Putamen (tissue), 1 donor: ENCODE results near the gene AGAP1.

ENCODE experiments used
- DNase-seq: peaks from one replicate; pipeline ENCODE4 v3.0.0-alpha.2; 2016; ENCODE audit warnings: low spot score

AGAP1 gene

DNA sequence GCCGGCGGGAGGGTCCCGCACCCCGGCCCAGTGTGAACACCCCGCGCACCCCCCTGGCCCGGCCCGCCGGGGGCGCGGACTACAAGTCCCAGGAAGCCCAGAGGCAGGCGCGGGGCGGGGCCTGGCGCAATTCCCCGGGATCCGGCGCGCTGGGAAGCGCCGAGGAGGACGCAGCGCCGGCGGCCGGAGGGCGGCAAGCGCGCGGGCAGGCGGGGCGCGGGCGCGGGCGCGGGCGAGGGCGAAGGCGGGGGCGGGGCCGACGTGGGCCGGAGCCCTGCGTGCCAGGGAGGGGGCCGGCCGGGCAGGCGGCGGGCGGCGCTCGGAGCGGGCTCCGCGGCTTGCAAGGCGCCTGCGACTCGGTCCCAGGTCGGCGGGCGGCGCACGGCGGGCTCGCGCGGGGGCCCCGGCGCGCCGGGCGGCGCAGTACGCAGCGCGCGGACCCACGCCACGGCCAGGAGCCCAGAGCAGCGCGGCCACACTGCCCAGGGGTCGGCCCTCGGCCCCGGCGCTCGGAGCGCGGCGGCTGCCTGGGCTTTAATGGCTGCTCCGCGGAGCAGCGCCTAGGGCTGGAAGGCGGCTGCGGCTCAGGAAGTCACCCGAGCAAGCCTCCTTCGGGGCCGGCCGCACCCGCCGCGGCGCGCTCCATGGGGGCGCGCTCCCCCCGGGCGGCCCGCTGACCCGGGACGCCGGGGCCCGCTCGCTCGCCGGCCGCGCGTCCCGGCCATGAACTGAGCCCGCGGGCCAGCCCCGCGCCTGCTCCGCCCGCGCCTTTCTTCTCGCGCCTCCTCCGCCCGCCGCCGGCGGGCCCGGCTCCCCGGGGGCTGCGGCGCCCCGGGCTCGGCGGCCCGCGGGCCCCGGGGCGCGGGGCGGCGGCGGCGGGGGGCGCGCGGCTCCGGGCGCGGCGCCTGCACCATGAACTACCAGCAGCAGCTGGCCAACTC is at the start of gene AGAP1:
Gene AGAP1, plus strand, starts transcription at position 269 of the 941 bp plus-strand sequence.
- DNase-seq, result peak; percentile 93

DNA sequence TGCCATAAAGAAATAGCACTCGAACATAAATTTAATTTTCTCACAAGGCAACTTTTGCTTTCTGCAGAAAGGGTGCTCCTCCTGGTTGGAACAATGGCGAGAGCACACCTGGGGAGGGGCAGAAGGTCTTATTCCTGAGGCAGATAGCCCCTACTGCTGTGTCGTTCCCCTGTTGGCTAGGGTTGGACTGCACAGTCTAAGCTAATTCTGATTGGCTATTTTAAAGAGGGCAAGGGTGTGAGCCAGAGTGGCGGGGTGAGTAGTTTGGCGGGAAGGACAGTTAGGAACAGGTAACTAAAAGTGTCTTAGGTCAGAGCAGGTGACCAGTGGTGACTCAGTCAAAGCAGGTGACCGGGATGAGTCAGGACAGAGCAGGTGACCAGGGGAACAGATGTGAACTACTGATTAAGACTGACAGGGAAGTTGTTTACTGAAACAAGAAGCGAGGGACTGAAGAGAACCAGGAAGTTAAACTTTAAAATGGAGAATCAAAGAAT is 49.7 kb upstream of the AGAP1 start:
- DNase-seq, result no peak

DNA sequence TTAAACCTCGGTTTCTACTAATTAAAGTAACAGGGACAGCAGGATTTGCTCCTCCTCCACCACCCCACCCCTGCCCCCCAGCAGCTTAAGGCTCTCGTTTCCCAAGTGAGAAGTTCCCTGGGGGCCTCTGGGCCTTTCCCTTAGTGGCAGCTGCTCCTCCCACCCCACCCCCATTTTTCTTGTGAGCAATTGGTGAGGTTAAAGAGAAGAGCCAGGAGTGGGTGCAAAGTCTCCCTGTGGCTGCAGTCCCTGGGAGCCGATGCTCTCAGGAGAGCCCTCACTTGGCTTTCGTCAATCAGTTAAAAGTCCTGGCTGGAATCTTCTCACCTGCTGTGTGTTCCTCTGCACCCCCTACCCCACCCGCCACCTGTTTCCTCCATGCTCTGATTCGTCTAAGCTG is 48.7 kb upstream of the AGAP1 start:
- DNase-seq, result no peak

DNA sequence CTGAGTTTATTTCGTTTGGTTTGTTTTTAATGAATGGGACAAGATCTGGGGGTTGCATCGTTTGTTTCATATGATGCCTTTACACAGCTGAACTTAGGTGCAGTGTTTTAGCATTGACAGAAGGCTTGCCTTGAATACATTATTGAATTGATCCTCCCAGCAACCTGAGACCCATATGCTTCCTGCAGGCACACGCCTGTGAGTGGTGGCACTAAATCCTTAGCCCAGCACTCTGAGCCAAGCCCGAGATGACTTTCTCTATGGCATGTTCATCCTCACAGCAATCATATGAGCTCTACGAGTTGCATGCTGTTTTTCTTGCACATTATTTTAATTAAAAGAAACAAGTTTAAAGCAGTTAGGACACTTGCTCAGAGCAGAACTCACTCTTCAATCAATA is 47.8 kb upstream of the AGAP1 start:
- no peak for DNase-seq

- DNase-seq, result no peak
Measured at GRCh38 chr2:235447210-235447609, 46.6 kb upstream of the AGAP1 start.

GRCh38 chr2:235449568-235449967 is 44.3 kb upstream of the AGAP1 start:
- no peak for DNase-seq

- no peak for DNase-seq
Measured at GRCh38 chr2:235453605-235454151, 40.2 kb upstream of the AGAP1 start.

GRCh38 chr2:235458839-235459273 is 35.0 kb upstream of the AGAP1 start:
- no peak for DNase-seq

GRCh38 chr2:235460548-235461047 is 33.2 kb upstream of the AGAP1 start:
- no peak for DNase-seq

DNA sequence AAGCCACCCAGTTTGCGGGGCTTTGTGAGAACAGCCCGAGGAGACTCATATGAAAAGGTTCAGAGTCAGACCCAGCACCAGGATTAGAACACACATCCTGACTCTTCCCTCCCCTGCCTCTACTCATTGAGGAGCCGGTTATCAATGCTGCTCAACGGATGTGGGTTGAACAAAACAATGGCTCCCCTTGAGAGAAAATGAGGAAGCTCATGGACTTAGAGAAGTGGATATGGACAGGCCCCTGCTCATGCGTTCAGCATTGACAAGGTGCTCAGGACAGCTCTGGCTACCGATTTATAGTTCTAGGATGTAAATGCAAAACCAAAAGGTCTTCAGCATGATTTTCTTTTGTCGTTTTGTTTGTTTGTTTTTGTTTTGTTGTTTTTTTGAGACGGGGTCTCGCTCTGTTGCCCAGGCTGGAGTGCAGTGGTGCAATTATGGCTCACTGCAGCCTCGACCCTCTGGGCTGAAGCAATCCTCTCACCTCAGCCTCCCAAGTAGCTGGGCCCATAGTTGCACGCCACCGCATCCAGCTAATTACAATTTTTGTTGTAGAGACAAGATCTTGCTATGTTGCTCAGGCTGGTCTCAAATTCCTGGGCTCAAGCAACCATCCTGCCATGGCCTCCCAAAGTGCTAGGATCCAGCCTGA is 32.0 kb upstream of the AGAP1 start:
- DNase-seq, result no peak

DNA sequence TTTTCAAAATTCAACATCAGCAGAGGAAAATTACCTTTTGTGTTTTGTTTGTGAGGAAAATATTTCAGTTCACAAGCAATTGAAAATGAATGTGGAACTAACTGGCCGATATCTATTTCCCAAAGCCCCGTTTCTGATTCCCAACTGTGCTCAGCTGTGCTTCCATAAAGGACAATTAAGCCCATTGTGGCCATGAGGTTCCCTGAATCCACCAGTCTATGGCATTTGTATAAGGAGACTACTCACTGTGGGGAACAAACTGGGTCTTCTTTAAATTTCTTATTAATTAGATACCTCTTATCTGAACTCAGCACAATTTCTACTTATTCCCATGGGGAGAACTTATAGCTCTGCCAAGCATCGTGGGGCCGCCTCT is 31.4 kb upstream of the AGAP1 start:
- peak; percentile 10 for DNase-seq

GRCh38 chr2:235463893-235464292 is 29.9 kb upstream of the AGAP1 start:
- DNase-seq, result peak; percentile 14

DNA sequence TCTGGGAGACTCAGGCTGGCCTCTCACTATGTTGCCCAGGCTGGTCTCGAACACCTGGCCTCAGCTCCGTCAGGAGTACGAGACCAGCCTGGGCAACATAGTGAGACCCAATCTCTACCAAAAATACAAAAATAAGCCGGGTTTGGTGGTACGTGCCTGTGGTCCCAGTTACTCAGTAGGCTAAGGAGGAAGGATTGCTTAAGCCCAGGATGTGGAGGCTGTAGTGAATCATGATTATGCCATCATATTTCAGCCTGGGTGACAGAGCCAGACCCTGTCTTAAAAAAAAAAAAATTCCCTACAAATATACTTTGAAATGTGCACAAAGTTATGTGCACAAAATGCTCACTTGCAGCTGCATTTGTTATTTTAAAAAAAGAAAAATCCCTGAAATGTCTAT is 26.3 kb upstream of the AGAP1 start:
- DNase-seq, result no peak

DNA sequence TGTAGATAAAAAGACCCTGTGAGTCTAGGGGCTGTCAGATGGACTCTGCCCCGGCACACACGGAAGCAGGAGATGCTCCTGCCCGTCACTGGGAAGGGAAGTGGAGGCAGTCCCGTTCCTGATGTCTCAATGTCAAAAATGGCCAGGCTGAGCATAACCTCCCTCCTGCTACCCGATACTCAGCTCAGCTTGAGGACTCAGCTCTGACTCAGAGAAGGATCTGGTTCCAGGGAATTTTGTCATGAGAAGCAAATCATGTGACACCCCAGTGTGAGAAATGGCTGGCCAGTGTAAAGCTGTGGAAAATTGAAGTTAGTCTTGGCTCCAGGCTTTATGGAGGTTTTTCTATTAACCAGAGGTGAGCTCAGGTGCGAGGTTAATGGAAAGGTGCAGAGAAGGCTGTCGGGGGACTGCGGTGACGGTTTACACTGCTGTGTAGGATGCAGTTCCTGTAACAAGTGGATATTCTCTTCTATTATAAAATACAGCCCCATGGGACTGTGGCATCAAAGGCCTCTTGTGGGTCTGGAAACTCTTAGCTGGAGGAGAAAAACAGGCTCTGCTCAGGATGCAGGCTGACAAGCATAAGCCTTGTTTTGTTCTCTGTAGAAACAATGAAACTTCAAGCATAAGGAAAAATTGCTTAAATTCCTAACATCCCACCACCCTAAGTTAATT is 24.7 kb upstream of the AGAP1 start:
- DNase-seq, result peak; percentile 70

GRCh38 chr2:235471186-235471747 is 22.6 kb upstream of the AGAP1 start:
- DNase-seq, result no peak

GRCh38 chr2:235472443-235472842 is 21.4 kb upstream of the AGAP1 start:
- DNase-seq, result no peak

GRCh38 chr2:235478609-235479008 is 15.2 kb upstream of the AGAP1 start:
- no peak for DNase-seq

- DNase-seq, result no peak
Measured at GRCh38 chr2:235479604-235480003, 14.2 kb upstream of the AGAP1 start.

DNA sequence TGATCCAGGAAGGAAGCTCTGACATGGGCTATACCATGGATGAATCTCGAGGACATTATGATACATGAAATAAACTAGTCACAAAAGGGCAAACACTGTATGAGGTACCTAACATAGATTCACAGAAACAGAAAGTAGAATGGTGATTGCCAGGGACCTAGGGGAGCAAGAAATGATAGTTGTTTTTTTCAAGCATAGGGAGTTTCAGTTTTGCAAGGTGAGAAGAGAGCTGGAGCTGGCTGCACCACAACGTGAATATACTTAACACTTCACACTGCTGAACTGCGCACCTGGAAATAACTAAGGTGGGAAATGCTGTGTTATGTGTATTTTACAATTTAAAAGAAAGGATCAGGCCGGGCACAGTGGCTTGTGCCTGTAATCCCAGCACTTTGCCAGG is 13.2 kb upstream of the AGAP1 start:
- no peak for DNase-seq

GRCh38 chr2:235483313-235483712 is 10.5 kb upstream of the AGAP1 start:
- DNase-seq, result no peak

- no peak for DNase-seq
Measured at GRCh38 chr2:235485362-235485761, 8.5 kb upstream of the AGAP1 start.

- no peak for DNase-seq
Measured at GRCh38 chr2:235486729-235487128, 7.1 kb upstream of the AGAP1 start.
